ENCODE data around the gene ADAMTS13.
A peak's percentile ranks its signal among the peaks of the same experiment; 100 is the strongest.

The ADAMTS13 gene

DNA sequence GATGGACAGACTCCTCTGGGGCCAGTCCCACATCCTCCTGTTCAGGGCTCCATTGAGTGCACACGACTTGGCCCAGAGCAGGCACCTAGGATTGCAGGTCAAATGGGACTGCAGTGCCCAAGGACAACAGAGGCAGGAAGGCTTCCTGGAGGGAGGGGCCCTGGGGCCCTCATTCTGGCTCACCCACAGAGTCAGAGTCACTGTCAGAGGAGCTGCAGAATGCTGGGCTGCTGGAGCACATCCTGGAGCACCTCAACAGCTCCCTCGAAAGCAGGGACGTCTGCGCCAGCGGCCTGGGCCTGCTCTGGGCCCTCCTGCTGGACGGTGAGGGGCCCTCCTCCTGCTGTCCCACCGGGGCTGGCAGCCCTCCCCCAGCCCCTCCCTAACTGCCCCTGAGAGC, 19.5 kb upstream of the ADAMTS13 start:
- H3K4me3 ChIP-seq (ENCODE audit: low read depth, low read length), result no peak overlapping the region
- no peak for DNase-seq (ENCODE audit: low read depth)
- TF ChIP-seq CTCF (IDR thresholded peaks at IDR 0.05; ENCODE audit: insufficient read depth, low read depth, low read length, missing control alignments), result no peak

- H3K4me3 ChIP-seq (ENCODE audit: low read depth, low read length), result no peak overlapping the region
- DNase-seq (ENCODE audit: low read depth), result peak; percentile 46
- TF ChIP-seq CTCF (IDR thresholded peaks at IDR 0.05; ENCODE audit: insufficient read depth, low read depth, low read length, missing control alignments), result peak; percentile 62
These were observed 18.3 kb upstream of the ADAMTS13 start for GRCh38 chr9:133403766-133404453.

DNA sequence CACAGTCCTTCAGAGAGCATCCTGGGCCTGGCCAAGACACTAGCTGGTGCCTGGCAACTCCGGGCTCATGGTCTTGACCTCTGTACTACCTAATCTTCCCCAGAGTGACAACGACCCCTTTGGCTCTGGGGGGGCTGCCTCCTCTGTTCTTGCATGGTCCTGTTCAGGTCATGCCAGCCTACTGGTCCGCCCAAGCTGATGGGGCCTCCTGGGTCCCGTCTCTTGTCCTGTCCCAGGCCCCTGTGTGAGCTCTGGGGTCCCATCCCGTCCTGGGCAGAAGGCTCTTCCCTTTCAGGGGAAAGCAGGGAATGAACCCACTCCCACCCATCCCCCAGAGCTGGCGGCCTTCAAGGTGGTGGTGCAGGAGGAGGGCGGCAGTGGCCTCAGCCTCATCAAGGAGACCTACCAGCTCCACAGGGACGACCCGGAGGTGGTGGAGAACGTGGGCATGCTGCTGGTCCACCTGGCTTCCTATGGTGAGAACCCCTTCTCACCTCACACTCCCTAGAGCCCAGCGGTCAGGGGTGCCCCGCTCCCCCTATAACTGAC, 17.6 kb upstream of the ADAMTS13 start:
- no peak for TF ChIP-seq CTCF (IDR thresholded peaks at IDR 0.05; ENCODE audit: insufficient read depth, low read depth, low read length, missing control alignments)
- no peak overlapping the region for H3K4me3 ChIP-seq (ENCODE audit: low read depth, low read length)
- DNase-seq (ENCODE audit: low read depth), result no peak

GRCh38 chr9:133405508-133406438, 16.4 kb upstream of the ADAMTS13 start:
- no peak for TF ChIP-seq CTCF (IDR thresholded peaks at IDR 0.05; ENCODE audit: insufficient read depth, low read depth, low read length, missing control alignments)
- DNase-seq (ENCODE audit: low read depth), result no peak
- H3K4me3 ChIP-seq (ENCODE audit: low read depth, low read length), result no peak overlapping the region

DNA sequence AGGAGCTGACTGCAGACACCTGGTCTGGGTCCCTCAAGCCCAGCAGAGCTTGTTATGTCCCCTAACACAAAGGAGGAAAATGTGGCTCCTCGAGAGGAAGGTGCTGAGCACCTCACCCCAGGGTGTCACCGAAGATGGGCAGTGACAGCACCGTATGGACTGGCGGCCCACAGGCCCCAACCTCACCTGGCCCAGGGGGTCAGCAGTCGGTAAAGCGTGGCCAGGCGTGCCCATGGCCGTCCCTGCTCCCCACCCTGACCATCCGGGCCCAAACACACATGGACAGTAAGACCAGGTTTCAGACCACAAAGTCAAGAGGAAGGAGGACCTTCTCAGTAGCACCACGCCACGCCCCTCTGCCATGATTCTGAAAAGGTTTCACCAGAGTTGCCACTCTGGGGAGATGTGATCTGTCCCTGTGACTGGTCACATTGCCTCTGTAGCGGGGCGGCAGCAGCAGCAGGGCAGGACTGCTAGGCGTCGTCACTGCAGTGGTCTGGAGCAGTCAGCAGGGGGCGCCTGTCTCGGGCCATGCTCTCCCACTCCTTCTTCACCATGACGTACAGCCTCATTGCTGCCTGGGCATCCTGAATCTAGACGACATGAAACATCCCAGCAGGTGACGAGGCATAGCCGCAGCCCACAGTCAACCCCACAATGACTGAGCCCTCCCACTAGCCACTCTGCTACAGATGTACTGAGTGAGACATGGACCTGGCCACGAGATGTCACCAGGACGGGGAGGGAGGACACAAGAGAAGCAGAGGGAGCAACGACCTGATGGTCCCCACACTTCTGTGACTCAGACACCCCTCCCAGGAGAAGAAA, 15.5 kb upstream of the ADAMTS13 start:
- peak; percentile 97 for TF ChIP-seq CTCF (IDR thresholded peaks at IDR 0.05; ENCODE audit: insufficient read depth, low read depth, low read length, missing control alignments)
- H3K4me3 ChIP-seq (ENCODE audit: low read depth, low read length), result no peak overlapping the region
- peak; percentile 87 for DNase-seq (ENCODE audit: low read depth)

- no peak for TF ChIP-seq CTCF (IDR thresholded peaks at IDR 0.05; ENCODE audit: insufficient read depth, low read depth, low read length, missing control alignments)
- H3K4me3 ChIP-seq (ENCODE audit: low read depth, low read length), result no peak overlapping the region
These were observed 14.1 kb upstream of the ADAMTS13 start for GRCh38 chr9:133408042-133408441.

More at GRCh38 chr9:133408042-133408441, 14.1 kb upstream of the ADAMTS13 start:
- DNase-seq (ENCODE audit: low read depth), result no peak

Data from GM12865 (cell line).